Neural crest cell (in vitro differentiated cells): Measurements from ENCODE around the gene AMIGO2. TPM values are rescaled to one million over a fixed set of nuclear protein-coding genes. Genes with fewer than 3 reads are reported as not detected.

ENCODE experiments used
- DNase-seq: peaks from one replicate; pipeline ENCODE4 v3.0.0; 2021; ENCODE audit warnings: low read depth, mixed read lengths, low spot score
- H3K27ac Mint-ChIP-seq: one replicate; pipeline ENCODE4 v1.8.0; 2021; ENCODE audit warnings: mild to moderate bottlenecking, mixed read lengths; ENCODE audit not compliant: unreplicated experiment
- H3K27me3 Mint-ChIP-seq: 2 replicates; pipeline ENCODE4 v1.8.0; 2021; ENCODE audit warnings: low read depth, mild to moderate bottlenecking, mixed read lengths
- H3K36me3 Mint-ChIP-seq: 2 replicates; pipeline ENCODE4 v1.8.0; 2021; ENCODE audit warnings: low read depth, mild to moderate bottlenecking, mixed read lengths
- H3K4me1 Mint-ChIP-seq: 2 replicates; pipeline ENCODE4 v1.8.0; 2021; ENCODE audit warnings: mixed read lengths
- H3K4me3 Mint-ChIP-seq: one replicate; pipeline ENCODE4 v1.8.0; 2021; ENCODE audit warnings: mild to moderate bottlenecking, mixed read lengths
- H3K9me3 Mint-ChIP-seq: 2 replicates; pipeline ENCODE4 v1.8.0; 2021; ENCODE audit warnings: mixed read lengths
- total RNA-seq: library from RNA; stranded (reverse); gene quantifications from 2 replicates; pipeline ENCODE4 v1.2.1, GENCODE V29; 2021
- TF ChIP-seq, protein P1 (sequence below): fragments of 200-600 bp; sonication (generic); conservative IDR thresholded peaks from 2 replicates; pipeline ENCODE4 v1.5.0; 2021; ENCODE audit warnings: antibody characterized with exemption, mild to moderate bottlenecking

Gene AMIGO2
- total RNA-seq, 1 donor from 2014 or later, result 5.4 TPM

DNA sequence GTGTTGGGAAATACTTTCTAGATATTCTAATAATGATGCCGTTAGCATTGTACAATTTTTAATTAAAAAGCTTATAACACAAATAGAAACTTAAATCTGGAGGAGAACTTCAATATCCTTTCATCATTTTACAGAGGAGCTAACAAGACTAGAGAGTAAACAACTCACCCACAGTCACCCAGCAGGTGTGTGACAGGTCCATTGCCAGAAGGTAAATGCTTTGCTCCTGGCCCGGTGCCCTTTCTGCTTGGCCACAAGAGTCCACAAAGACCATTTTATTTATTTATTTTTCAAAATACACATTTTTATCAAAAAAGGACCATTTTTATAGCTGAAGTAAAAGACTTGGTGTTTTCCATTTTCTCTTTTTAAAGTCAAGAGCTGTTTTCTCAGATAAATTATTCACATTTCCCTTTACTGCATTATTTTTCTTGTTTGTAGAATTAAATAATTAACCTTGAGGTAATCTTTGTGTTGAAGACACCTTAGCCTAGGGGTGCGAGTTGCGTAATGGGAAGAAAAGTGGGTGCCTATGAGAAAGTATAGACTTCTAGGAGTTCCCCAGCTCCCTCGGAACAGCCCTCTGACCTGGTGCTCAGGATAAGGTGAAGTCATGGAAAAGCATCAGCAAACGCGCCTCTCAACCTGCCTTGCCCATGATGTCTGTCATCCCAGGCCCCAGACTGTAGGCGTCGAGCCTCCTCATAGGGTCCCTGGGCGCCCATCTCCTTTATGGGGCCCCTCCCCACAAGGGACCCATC lies 26.3 kb upstream of the AMIGO2 start:
- H3K27me3 Mint-ChIP-seq, result no peaks in the 10 kb centered on the region
- TF ChIP-seq, protein P1, sequence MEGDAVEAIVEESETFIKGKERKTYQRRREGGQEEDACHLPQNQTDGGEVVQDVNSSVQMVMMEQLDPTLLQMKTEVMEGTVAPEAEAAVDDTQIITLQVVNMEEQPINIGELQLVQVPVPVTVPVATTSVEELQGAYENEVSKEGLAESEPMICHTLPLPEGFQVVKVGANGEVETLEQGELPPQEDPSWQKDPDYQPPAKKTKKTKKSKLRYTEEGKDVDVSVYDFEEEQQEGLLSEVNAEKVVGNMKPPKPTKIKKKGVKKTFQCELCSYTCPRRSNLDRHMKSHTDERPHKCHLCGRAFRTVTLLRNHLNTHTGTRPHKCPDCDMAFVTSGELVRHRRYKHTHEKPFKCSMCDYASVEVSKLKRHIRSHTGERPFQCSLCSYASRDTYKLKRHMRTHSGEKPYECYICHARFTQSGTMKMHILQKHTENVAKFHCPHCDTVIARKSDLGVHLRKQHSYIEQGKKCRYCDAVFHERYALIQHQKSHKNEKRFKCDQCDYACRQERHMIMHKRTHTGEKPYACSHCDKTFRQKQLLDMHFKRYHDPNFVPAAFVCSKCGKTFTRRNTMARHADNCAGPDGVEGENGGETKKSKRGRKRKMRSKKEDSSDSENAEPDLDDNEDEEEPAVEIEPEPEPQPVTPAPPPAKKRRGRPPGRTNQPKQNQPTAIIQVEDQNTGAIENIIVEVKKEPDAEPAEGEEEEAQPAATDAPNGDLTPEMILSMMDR, result no peak
- no peak overlapping the region for H3K27ac Mint-ChIP-seq
- H3K4me1 Mint-ChIP-seq, result peaks cover 24% of the 10 kb centered on the region
- H3K36me3 Mint-ChIP-seq, result no peaks in the 10 kb centered on the region
- no peaks in the 10 kb centered on the region for H3K9me3 Mint-ChIP-seq
- DNase-seq, result no peak
- no peak overlapping the region for H3K4me3 Mint-ChIP-seq

GRCh38 chr12:47102845-47103651 lies 23.3 kb upstream of the AMIGO2 start:
- TF ChIP-seq, protein P1, result no peak
- DNase-seq, result no peak
- Mint-ChIP-seq H3K4me1 (peaks cover 8% of the 10 kb centered on the region), H3K9me3 (no peaks in the 10 kb centered on the region), H3K27me3 (no peaks in the 10 kb centered on the region), H3K4me3 (no peak overlapping the region), H3K36me3 (no peaks in the 10 kb centered on the region), H3K27ac (no peak overlapping the region)

- H3K4me1 Mint-ChIP-seq, result peaks cover 8% of the 10 kb centered on the region
- no peak overlapping the region for H3K4me3 Mint-ChIP-seq
- no peak overlapping the region for H3K27ac Mint-ChIP-seq
- H3K27me3 Mint-ChIP-seq, result no peaks in the 10 kb centered on the region
- TF ChIP-seq, protein P1, result no peak
- no peak for DNase-seq
- no peaks in the 10 kb centered on the region for H3K9me3 Mint-ChIP-seq
- no peaks in the 10 kb centered on the region for H3K36me3 Mint-ChIP-seq
Measured at GRCh38 chr12:47102406-47102805, 22.6 kb upstream of the AMIGO2 start.

- Mint-ChIP-seq H3K4me1 (peaks cover 7% of the 10 kb centered on the region), H3K36me3 (no peaks in the 10 kb centered on the region), H3K27ac (no peak overlapping the region), H3K9me3 (no peaks in the 10 kb centered on the region), H3K4me3 (no peak overlapping the region), H3K27me3 (no peaks in the 10 kb centered on the region)
- TF ChIP-seq, protein P1, result no peak
- no peak for DNase-seq
Measured at GRCh38 chr12:47100160-47100559, 20.4 kb upstream of the AMIGO2 start.

DNA sequence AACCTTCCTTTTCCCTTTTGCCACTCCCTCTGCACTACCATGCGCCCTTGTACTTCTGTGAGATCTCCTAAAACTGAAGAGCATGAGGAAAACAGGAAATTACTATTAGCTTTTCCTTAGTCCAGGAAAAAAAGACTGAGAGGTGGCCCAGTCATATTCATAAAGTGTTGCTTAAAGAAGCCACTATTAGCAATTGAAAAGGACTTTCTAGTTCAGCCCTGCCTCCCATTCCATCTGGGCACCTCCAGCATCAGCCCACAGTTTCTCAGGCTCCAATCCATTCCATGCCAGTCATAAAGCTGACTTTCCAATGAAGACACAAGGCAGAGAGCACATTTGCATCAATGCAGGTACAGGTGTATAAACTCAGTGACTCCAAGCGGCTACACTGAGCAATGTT lies 19.9 kb upstream of the AMIGO2 start:
- Mint-ChIP-seq H3K4me1 (peaks cover 7% of the 10 kb centered on the region), H3K36me3 (no peaks in the 10 kb centered on the region), H3K27me3 (no peaks in the 10 kb centered on the region), H3K9me3 (no peaks in the 10 kb centered on the region), H3K27ac (no peak overlapping the region), H3K4me3 (no peak overlapping the region)
- TF ChIP-seq, protein P1, result no peak
- no peak for DNase-seq
